Measurements from ENCODE around the gene GIT1. TPM values are rescaled to one million over a fixed set of nuclear protein-coding genes. Genes with fewer than 3 reads are reported as not detected.

The GIT1 gene
- total and polyA plus RNA-seq, 9 of the 15 experiments (the other 6 are each of a cell fraction or from before 2014, with no cell fraction given) = 0.35 to 35.3 (median 17.1) TPM

- H4K20me1 ChIP-seq (replicated peaks; ENCODE audit: control insufficient read depth, insufficient read depth, low read length) = no peaks in the 10 kb centered on the region
- peaks cover 7 to 8% of the 10 kb centered on the region in 2 experiments; a peak in 4 of 5 replicates for H3K4me1 ChIP-seq (replicated peaks in 1 of 2; ENCODE audit: control insufficient read depth in 2 of 2, insufficient read depth in 2 of 2, low read length in 2 of 2)
- in situ Hi-C loops (cut with MboI) = no loop called here
- H2AFZ ChIP-seq (ENCODE audit: low read depth, low read length) = no peak overlapping the region
- POLR2A ChIA-PET = interaction anchor here (1.9 kb wide), 1 partner anchor 11 kb away, joined by 5 read pairs; no protein-coding TSS in a partner anchor
- H3K9me1 ChIP-seq (ENCODE audit: control insufficient read depth, insufficient read depth, low read length) = no peaks in the 10 kb centered on the region
- H3K36me3 ChIP-seq (ENCODE audit: control insufficient read depth, insufficient read depth, low read length) = peaks cover 11% of the 10 kb centered on the region; the same call in 2 of the 3 replicates
- no peak for DNase-seq (ENCODE audit: extremely low read depth in 1 of 4, low spot score in 3 of 4)
- H3K9ac ChIP-seq (ENCODE audit: insufficient read depth in 1 of 2, low read depth in 2 of 2, low read length in 2 of 2) = no peak overlapping the region
- intact Hi-C loops (cut with micrococcal nuclease) = no loop called here
- no peak overlapping the region for H3K27ac ChIP-seq (ENCODE audit: extremely low read depth, low read depth, low read length)
- no TSS peak for BruUV-seq (replicated peaks)
- WGBS (ENCODE audit: insufficient coverage, low coverage, missing lambda C conversion rate) = 64% methylated on average over 1 of the region's 1 CpG
- no peak overlapping the region for H3K4me2 ChIP-seq (ENCODE audit: insufficient read depth, low read length)
- FAIRE-seq = no peak
- ATAC-seq = no peak
- no peaks in the 10 kb centered on the region for H3K79me2 ChIP-seq (ENCODE audit: control insufficient read depth, insufficient read depth, low read length)
- no peak overlapping the region for H3K4me3 ChIP-seq
- CTCF ChIA-PET (ENCODE audit: low intra/inter-chr PET ratio) = no interaction called here
- H3K9me3 ChIP-seq (replicated peaks; ENCODE audit: control insufficient read depth, insufficient read depth, low read depth, low read length) = no peaks in the 10 kb centered on the region
- no peaks in the 10 kb centered on the region for H3K27me3 ChIP-seq (ENCODE audit: control insufficient read depth in 2 of 2, insufficient read depth in 2 of 2, low read length in 2 of 2)
- TF ChIP-seq PHB2 (IDR thresholded peaks at IDR 0.05; ENCODE audit: low read depth) (no peak), LCOR (CRISPR knock-in tag; IDR thresholded peaks at IDR 0.05) (no peak), NEUROD1 (IDR thresholded peaks at IDR 0.05; ENCODE audit: borderline replicate concordance, low read depth, low read length, partially characterized antibody) (no peak), RREB1 (CRISPR knock-in tag; IDR thresholded peaks at IDR 0.05) (no peak), ELF4 (CRISPR knock-in tag; IDR thresholded peaks at IDR 0.05) (no peak), GTF2E2 (tag; IDR thresholded peaks at IDR 0.05) (no peak), CBX5 (IDR thresholded peaks at IDR 0.05; ENCODE audit: borderline replicate concordance, low read depth) (no peak), ZKSCAN8 (CRISPR knock-in tag; IDR thresholded peaks at IDR 0.05) (no peak), AFF1 (IDR thresholded peaks at IDR 0.05; ENCODE audit: low read depth in 1 of 2, partially characterized antibody in 2 of 2) (no peak), CBX8 (IDR thresholded peaks at IDR 0.05; ENCODE audit: borderline replicate concordance, extremely low read depth, low read depth, low read length, poor library complexity, severe bottlenecking) (no peak), ZNF174 (CRISPR knock-in tag; IDR thresholded peaks at IDR 0.05) (no peak), IRF2 (CRISPR knock-in tag; IDR thresholded peaks at IDR 0.05) (no peak)
Measured at GRCh38 chr17:29627951-29628350, 38.5 kb upstream of the GIT1 start.

All from K562 (cell line).